CD4-positive, alpha-beta T cell treated with Interferon gamma for 1 hour (primary cell): ENCODE results near the gene TRNP1.

Source experiments
- DNase-seq: peaks from one replicate; pipeline ENCODE4 v3.0.0-alpha.2; 2020

Gene TRNP1

GRCh38 chr1:27003745-27004470 lies 10.4 kb downstream of the TRNP1 start:
- no peak for DNase-seq

- no peak for DNase-seq
These were observed 11.1 kb downstream of the TRNP1 start for GRCh38 chr1:27004471-27005165.

GRCh38 chr1:27005166-27005530 lies 11.7 kb downstream of the TRNP1 start:
- no peak for DNase-seq

- no peak for DNase-seq
These were observed 12.4 kb downstream of the TRNP1 start for GRCh38 chr1:27005648-27006496.

- no peak for DNase-seq
These were observed 13.2 kb downstream of the TRNP1 start for GRCh38 chr1:27006683-27007082.

- no peak for DNase-seq
These were observed 14.6 kb downstream of the TRNP1 start for GRCh38 chr1:27007909-27008582.

- no peak for DNase-seq
These were observed 16.2 kb downstream of the TRNP1 start for GRCh38 chr1:27009601-27010197.

- no peak for DNase-seq
These were observed 16.9 kb downstream of the TRNP1 start for GRCh38 chr1:27010226-27010994.

GRCh38 chr1:27011058-27011764 lies 17.7 kb downstream of the TRNP1 start:
- DNase-seq, result no peak

- no peak for DNase-seq
These were observed 18.6 kb downstream of the TRNP1 start for GRCh38 chr1:27011976-27012563.

GRCh38 chr1:27015260-27015659 lies 21.8 kb downstream of the TRNP1 start:
- peak; percentile 32 for DNase-seq

GRCh38 chr1:27016376-27016775 lies 22.9 kb downstream of the TRNP1 start:
- DNase-seq, result no peak

- DNase-seq, result no peak
These were observed 23.7 kb downstream of the TRNP1 start for GRCh38 chr1:27017207-27017606.

- DNase-seq, result no peak
These were observed 24.8 kb downstream of the TRNP1 start for GRCh38 chr1:27018316-27018715.

GRCh38 chr1:27021354-27022031 lies 28.0 kb downstream of the TRNP1 start:
- no peak for DNase-seq

GRCh38 chr1:27025718-27026117 lies 32.2 kb downstream of the TRNP1 start:
- no peak for DNase-seq

- DNase-seq, result no peak
These were observed 33.4 kb downstream of the TRNP1 start for GRCh38 chr1:27026621-27027574.

GRCh38 chr1:27027575-27028250 lies 34.2 kb downstream of the TRNP1 start:
- DNase-seq, result no peak
